MM.1S (cell line): ENCODE results near the gene PIEZO2.

Experiments
- EZH2 ChIP-seq: fragments of 300-600 bp; sonication (generic); optimal IDR thresholded peaks from 2 replicates; pipeline ENCODE3; 2017; ENCODE audit warnings: low read depth, mild to moderate bottlenecking, antibody characterized with exemption, low read length, mixed read lengths
- EZH2phosphoT487 ChIP-seq: fragments of 300-600 bp; sonication (generic); IDR thresholded peaks from 2 replicates; pipeline ENCODE4 v1.6.1; 2018; ENCODE audit warnings: antibody characterized with exemption, low read length
- TF ChIP-seq, protein P1 (sequence below): fragments of 300-600 bp; sonication (generic); IDR thresholded peaks from 2 replicates; pipeline ENCODE4 v1.5.1; 2016; ENCODE audit warnings: antibody characterized with exemption, low read length, mixed read lengths

DNA sequence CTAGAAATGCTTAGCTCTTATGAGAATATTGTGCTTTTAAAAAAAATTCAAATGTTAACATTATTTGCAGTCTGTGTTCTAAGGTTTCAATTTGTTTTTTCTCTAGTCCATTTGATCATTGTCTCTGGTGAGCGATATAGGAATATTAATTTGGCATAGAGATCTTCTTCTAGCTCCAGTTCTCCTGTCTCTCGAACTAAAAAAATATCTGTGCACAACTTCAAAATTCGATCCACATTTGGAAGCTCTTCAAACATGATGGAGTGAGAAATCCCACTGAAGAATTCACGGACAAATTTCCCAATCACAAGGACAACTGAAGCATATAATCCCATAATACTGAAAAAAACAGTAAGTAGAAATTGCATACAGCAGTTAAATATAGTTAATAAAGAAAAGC is 477.9 kb downstream of the PIEZO2 start:
- TF ChIP-seq, protein P1, sequence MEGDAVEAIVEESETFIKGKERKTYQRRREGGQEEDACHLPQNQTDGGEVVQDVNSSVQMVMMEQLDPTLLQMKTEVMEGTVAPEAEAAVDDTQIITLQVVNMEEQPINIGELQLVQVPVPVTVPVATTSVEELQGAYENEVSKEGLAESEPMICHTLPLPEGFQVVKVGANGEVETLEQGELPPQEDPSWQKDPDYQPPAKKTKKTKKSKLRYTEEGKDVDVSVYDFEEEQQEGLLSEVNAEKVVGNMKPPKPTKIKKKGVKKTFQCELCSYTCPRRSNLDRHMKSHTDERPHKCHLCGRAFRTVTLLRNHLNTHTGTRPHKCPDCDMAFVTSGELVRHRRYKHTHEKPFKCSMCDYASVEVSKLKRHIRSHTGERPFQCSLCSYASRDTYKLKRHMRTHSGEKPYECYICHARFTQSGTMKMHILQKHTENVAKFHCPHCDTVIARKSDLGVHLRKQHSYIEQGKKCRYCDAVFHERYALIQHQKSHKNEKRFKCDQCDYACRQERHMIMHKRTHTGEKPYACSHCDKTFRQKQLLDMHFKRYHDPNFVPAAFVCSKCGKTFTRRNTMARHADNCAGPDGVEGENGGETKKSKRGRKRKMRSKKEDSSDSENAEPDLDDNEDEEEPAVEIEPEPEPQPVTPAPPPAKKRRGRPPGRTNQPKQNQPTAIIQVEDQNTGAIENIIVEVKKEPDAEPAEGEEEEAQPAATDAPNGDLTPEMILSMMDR, result no peak
- TF ChIP-seq EZH2 (no peak), EZH2phosphoT487 (no peak)
